A549 (cell line): ENCODE data around the gene IPO13. TPM values are rescaled to one million over a fixed set of nuclear protein-coding genes. Genes with fewer than 3 reads are reported as not detected.

Experiments
- ATAC-seq, 2 experiments: fragments of 200-7000 bp in 1 of 2; fragments of >200 bp in 1 of 2; cut with Nextera tagmentation in 1 of 2; cut with Tn5 transposase in 1 of 2; 3 replicates each; pipeline versions ENCODE4 v1.8.0 to v1.9.1; 2018 to 2020; ENCODE audit warnings: mild to moderate bottlenecking in 1 of 2, moderate library complexity in 1 of 2
- CTCF ChIA-PET: fragments of 300-600 bp; sonication (Branson Sonifier 250); formaldehyde crosslinking; extraction: SDS; loops from one replicate; lab custom pipeline; 2021; ENCODE audit warnings: antibody characterized with exemption, inconsistent platforms; lab: Yijun Ruan, JAX
- POLR2A ChIA-PET: fragments of 350-600 bp; formaldehyde crosslinking; extraction: SDS; loops from one replicate; lab custom pipeline; 2021; ENCODE audit warnings: antibody characterized with exemption, inconsistent platforms; lab: Yijun Ruan, JAX
- DNase-seq, 2 experiments: peaks; one replicate each; pipeline versions ENCODE4 v3.0.0 to v3.0.0-alpha.2; 2011 to 2016; ENCODE audit warnings: low read depth in 1 of 2, low spot score in 1 of 2
- FAIRE-seq: peaks from 2 replicates; lab custom pipeline; 2011; peaks lifted over from hg19 to GRCh38; lab: Jason Lieb, UNC
- H3K27ac ChIP-seq, 2 experiments: fragments of >200 bp; sonication (Bioruptor Twin); formaldehyde crosslinking; 3 replicates each; pipeline ENCODE4 v1.5.1; 2016 to 2017
- H3K4me1 ChIP-seq: fragments of >200 bp; sonication (Bioruptor Twin); formaldehyde crosslinking; 3 replicates; pipeline ENCODE4 v1.6.1; 2016
- H3K4me2 ChIP-seq: fragments of >200 bp; sonication (Bioruptor Twin); formaldehyde crosslinking; 3 replicates; pipeline ENCODE4 v1.6.1; 2016
- H3K4me3 ChIP-seq: fragments of >200 bp; sonication (Bioruptor Twin); formaldehyde crosslinking; 3 replicates; pipeline ENCODE4 v1.5.1; 2016
- H3K9me3 ChIP-seq: fragments of >200 bp; sonication (Bioruptor Twin); formaldehyde crosslinking; 3 replicates; pipeline ENCODE4 v1.6.1; 2016
- CBX8 ChIP-seq: fragments of 200-600 bp; sonication (generic); IDR thresholded peaks from 2 replicates; pipeline ENCODE4 v1.6.1; 2016
- CHD2 ChIP-seq: fragments of 150-350 bp; IDR thresholded peaks from 2 replicates; pipeline ENCODE4 v1.6.1; 2014; ENCODE audit warnings: low read length; ENCODE audit not compliant: partially characterized antibody
- EHMT2 ChIP-seq: fragments of 200-600 bp; sonication (generic); IDR thresholded peaks from 2 replicates; pipeline ENCODE4 v1.6.1; 2016; ENCODE audit warnings: antibody characterized with exemption, low read depth, mild to moderate bottlenecking, moderate library complexity
- FOSL2 ChIP-seq, 2 experiments: fragments of 450-650 bp in 1 of 2; fragments of >200 bp in 1 of 2; sonication (Bioruptor Twin) in 1 of 2; formaldehyde crosslinking; IDR thresholded peaks; 2 replicates each; pipeline versions ENCODE4 v1.5.0 to v1.6.1; 2016 to 2020; ENCODE audit warnings: mild to moderate bottlenecking in 1 of 2, moderate library complexity in 1 of 2
- GATA3 ChIP-seq: IDR thresholded peaks from 2 replicates; pipeline ENCODE4 v1.6.1; 2012; ENCODE audit warnings: borderline replicate concordance
- HOXB5 ChIP-seq: fragments of 250-450 bp; sonication (Bioruptor Pico); IDR thresholded peaks from 2 replicates; pipeline ENCODE4 v1.5.0; 2020; ENCODE audit warnings: mild to moderate bottlenecking, moderate library complexity
- JUN ChIP-seq, 2 experiments: fragments of >200 bp; sonication (Bioruptor Twin); formaldehyde crosslinking; IDR thresholded peaks; 2 replicates in 1 of 2; 3 replicates in 1 of 2; pipeline ENCODE4 v1.6.1; 2016 to 2017
- MAZ ChIP-seq: fragments of 150-350 bp; IDR thresholded peaks from 2 replicates; pipeline ENCODE4 v1.6.1; 2014; ENCODE audit warnings: antibody characterized with exemption, low read depth, low read length, borderline replicate concordance
- MYC ChIP-seq: IDR thresholded peaks from 2 replicates; pipeline ENCODE4 v1.6.1; 2012; ENCODE audit warnings: mild to moderate bottlenecking, inconsistent platforms, low read length, improper control_type of control experiment, borderline replicate concordance
- NPAS2 ChIP-seq: fragments of 250-450 bp; sonication (Bioruptor Pico); IDR thresholded peaks from 2 replicates; pipeline ENCODE4 v1.8.0; 2022; ENCODE audit warnings: mild to moderate bottlenecking, moderate library complexity, borderline replicate concordance
- NR3C1 ChIP-seq: fragments of >200 bp; sonication (Bioruptor Twin); formaldehyde crosslinking; IDR thresholded peaks from 3 replicates; pipeline ENCODE4 v1.6.1; 2017
- PHF8 ChIP-seq: fragments of 200-600 bp; sonication (generic); IDR thresholded peaks from 2 replicates; pipeline ENCODE4 v1.6.1; 2016; ENCODE audit warnings: low read depth, mild to moderate bottlenecking, antibody characterized with exemption, moderate library complexity, borderline replicate concordance
- POLR2A ChIP-seq: IDR thresholded peaks from 2 replicates; pipeline ENCODE4 v1.6.1; 2012; ENCODE audit warnings: mild to moderate bottlenecking, low read length
- POLR2AphosphoS2 ChIP-seq: conservative IDR thresholded peaks from 2 replicates; pipeline ENCODE4 v1.6.1; 2012; ENCODE audit warnings: low read length, improper control_type of control experiment, inconsistent platforms
- RNF2 ChIP-seq: fragments of 200-600 bp; sonication (generic); IDR thresholded peaks from 2 replicates; pipeline ENCODE4 v1.6.1; 2016; ENCODE audit warnings: low read depth, mild to moderate bottlenecking, antibody characterized with exemption, moderate library complexity, borderline replicate concordance
- TFCP2L1 ChIP-seq: fragments of 250-450 bp; sonication (Bioruptor Pico); IDR thresholded peaks from 2 replicates; pipeline ENCODE4 v1.5.0; 2021; ENCODE audit warnings: mild to moderate bottlenecking
- ZC3H11A ChIP-seq: fragments of 450-650 bp; IDR thresholded peaks from 2 replicates; pipeline ENCODE4 v1.6.1; 2014; ENCODE audit warnings: antibody characterized with exemption, mild to moderate bottlenecking
- ZSCAN20 ChIP-seq: fragments of 250-450 bp; sonication (Bioruptor Pico); IDR thresholded peaks from 2 replicates; pipeline ENCODE4 v1.8.0; 2022; ENCODE audit warnings: mild to moderate bottlenecking, moderate library complexity
- WGBS: methylation state at CpG from one replicate; pipeline ENCODE4 v1.1.6; 2017; ENCODE audit errors: missing lambda C conversion rate; 5-methylcytosine and 5-hydroxymethylcytosine counted together
- polyA plus RNA-seq, 4 experiments: library from polyadenylated mRNA; depleted of rRNA in 3 of 4; stranded (reverse); fragments of >200 nt; fragmentation: RNase III in 1 of 4; extraction: RNeasy Plus Mini Kit Qiagen cat#74134 plus additional on column Dnase treatment in 1 of 4; gene quantifications; 2 replicates in 3 of 4; 3 replicates in 1 of 4; pipeline ENCODE4 v1.2.3, GENCODE V29; 2011 to 2017
- TF ChIP-seq, protein P1 (sequence below): fragments of >200 bp; sonication (Bioruptor Twin); formaldehyde crosslinking; IDR thresholded peaks from 3 replicates; pipeline ENCODE4 v1.6.1; 2016
- TF ChIP-seq, protein P2 (sequence below): fragments of >200 bp; sonication (Bioruptor Twin); formaldehyde crosslinking; IDR thresholded peaks from 2 replicates; pipeline ENCODE4 v1.6.1; 2016
- TF ChIP-seq, protein P3 (sequence below): IDR thresholded peaks from 2 replicates; pipeline ENCODE4 v1.6.1; 2012
- TF ChIP-seq, protein P4 (sequence below): fragments of >200 bp; sonication (Bioruptor Twin); formaldehyde crosslinking; IDR thresholded peaks from 3 replicates; pipeline ENCODE4 v1.5.1; 2016
- TF ChIP-seq, protein P5 (sequence below): fragments of 450-650 bp; IDR thresholded peaks from 2 replicates; pipeline ENCODE4 v1.6.1; 2014; ENCODE audit warnings: antibody characterized with exemption
- TF ChIP-seq, protein P6 (sequence below): fragments of 250-450 bp; sonication (Bioruptor Pico); IDR thresholded peaks from 2 replicates; pipeline ENCODE4 v1.5.0; 2020; ENCODE audit warnings: low read depth, mild to moderate bottlenecking, moderate library complexity
- TF ChIP-seq, protein P7 (sequence below): fragments of 250-450 bp; sonication (Bioruptor Pico); IDR thresholded peaks from 2 replicates; pipeline ENCODE4 v1.5.0; 2021; ENCODE audit warnings: mild to moderate bottlenecking, moderate library complexity, borderline replicate concordance

Gene IPO13
- polyA plus RNA-seq, 2 of the 4 experiments (the other 2 are of a cell fraction) = 8.1 to 15.8 TPM

DNA sequence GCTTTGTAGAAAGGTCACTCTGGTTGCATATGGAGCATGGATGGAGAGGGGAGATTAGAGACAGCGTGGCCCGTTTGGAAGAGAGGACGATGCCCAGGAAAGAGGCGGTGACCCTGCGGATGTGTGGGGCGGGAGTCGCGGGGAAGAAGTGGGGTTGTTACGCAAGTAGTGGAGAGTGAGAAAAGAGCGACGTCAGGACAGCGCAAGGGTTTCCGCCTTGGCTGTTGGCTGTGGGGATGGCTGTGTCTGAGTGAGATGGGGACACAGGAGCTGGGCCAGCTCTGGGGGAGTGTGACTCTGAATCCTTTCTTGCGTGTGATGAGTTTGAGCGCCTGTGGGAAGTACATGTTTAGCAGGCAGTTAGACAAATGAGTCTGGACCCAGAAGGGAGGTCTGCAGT lies 36.1 kb downstream of the IPO13 start:
- H3K9me3 ChIP-seq = no peaks in the 10 kb centered on the region
- FAIRE-seq = no peak
- DNase-seq = no peak
- H3K4me3 ChIP-seq = no peak overlapping the region
- 96% methylated on average over 15 of the region's 15 CpGs for WGBS
- TF ChIP-seq, protein P1, sequence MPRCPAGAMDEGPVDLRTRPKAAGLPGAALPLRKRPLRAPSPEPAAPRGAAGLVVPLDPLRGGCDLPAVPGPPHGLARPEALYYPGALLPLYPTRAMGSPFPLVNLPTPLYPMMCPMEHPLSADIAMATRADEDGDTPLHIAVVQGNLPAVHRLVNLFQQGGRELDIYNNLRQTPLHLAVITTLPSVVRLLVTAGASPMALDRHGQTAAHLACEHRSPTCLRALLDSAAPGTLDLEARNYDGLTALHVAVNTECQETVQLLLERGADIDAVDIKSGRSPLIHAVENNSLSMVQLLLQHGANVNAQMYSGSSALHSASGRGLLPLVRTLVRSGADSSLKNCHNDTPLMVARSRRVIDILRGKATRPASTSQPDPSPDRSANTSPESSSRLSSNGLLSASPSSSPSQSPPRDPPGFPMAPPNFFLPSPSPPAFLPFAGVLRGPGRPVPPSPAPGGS = no peak
- TF ChIP-seq, protein P2, sequence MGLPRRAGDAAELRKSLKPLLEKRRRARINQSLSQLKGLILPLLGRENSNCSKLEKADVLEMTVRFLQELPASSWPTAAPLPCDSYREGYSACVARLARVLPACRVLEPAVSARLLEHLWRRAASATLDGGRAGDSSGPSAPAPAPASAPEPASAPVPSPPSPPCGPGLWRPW = no peak
- TF ChIP-seq HOXB5 (CRISPR knock-in tag) (no peak), NR3C1 (no peak), GATA3 (no peak)
- TF ChIP-seq, protein P3, sequence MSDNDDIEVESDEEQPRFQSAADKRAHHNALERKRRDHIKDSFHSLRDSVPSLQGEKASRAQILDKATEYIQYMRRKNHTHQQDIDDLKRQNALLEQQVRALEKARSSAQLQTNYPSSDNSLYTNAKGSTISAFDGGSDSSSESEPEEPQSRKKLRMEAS = no peak
- ChIA-PET CTCF (no interaction called here), POLR2A (no interaction called here)
- peaks cover 38% of the 10 kb centered on the region; the same call in 2 of the 3 replicates for H3K4me1 ChIP-seq
- no peak overlapping the region for H3K27ac ChIP-seq
- no peak for ATAC-seq
- H3K4me2 ChIP-seq = no peak overlapping the region

DNA sequence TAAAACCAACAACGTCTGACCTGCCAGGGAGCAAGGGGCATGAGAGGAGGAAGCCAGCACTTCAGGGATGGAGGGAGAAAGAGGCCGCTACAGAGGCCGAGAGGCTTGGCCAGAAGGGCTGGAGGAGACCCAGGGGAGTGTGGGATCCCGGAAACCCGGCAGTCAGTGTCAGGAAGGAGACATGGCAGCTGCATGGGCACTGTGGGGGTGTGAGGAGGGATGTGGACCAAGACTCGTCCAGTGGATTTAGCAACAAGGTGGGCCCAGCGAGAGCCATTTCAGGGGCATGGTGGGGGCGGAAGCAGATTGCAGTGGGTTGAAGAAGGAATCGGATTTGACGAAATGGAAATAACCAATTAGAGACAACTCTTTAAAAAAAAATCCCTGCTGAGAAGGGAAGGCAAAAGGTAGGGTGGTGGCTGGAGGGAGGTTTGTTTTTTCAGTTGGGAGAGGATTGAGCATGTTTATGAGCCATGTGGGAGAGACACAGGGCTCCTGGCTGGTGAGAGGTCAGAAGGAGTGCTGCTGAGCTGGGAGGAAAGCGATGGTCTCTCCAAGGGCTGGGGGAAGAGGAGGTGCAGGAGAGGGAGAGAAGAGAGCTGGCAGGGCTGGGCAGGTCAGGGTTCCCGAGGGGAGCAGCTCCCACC lies 36.6 kb downstream of the IPO13 start:
- Histone ChIP-seq H3K4me1 (peaks cover 32% of the 10 kb centered on the region; the same call in 2 of the 3 replicates), H3K9me3 (no peaks in the 10 kb centered on the region), H3K27ac (no peak overlapping the region), H3K4me2 (no peak overlapping the region), H3K4me3 (no peak overlapping the region)
- POLR2A ChIA-PET = no interaction called here
- 91% methylated on average over 12 of the region's 12 CpGs for WGBS
- no peak for ATAC-seq
- no peak for FAIRE-seq
- TF ChIP-seq ZSCAN20 (CRISPR knock-in tag) (no peak), MYC (no peak), ZC3H11A (no peak), CHD2 (no peak), CBX8 (no peak), RNF2 (no peak), NPAS2 (CRISPR knock-in tag) (no peak)
- TF ChIP-seq, protein P4, sequence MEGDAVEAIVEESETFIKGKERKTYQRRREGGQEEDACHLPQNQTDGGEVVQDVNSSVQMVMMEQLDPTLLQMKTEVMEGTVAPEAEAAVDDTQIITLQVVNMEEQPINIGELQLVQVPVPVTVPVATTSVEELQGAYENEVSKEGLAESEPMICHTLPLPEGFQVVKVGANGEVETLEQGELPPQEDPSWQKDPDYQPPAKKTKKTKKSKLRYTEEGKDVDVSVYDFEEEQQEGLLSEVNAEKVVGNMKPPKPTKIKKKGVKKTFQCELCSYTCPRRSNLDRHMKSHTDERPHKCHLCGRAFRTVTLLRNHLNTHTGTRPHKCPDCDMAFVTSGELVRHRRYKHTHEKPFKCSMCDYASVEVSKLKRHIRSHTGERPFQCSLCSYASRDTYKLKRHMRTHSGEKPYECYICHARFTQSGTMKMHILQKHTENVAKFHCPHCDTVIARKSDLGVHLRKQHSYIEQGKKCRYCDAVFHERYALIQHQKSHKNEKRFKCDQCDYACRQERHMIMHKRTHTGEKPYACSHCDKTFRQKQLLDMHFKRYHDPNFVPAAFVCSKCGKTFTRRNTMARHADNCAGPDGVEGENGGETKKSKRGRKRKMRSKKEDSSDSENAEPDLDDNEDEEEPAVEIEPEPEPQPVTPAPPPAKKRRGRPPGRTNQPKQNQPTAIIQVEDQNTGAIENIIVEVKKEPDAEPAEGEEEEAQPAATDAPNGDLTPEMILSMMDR = no peak
- TF ChIP-seq, protein P5, sequence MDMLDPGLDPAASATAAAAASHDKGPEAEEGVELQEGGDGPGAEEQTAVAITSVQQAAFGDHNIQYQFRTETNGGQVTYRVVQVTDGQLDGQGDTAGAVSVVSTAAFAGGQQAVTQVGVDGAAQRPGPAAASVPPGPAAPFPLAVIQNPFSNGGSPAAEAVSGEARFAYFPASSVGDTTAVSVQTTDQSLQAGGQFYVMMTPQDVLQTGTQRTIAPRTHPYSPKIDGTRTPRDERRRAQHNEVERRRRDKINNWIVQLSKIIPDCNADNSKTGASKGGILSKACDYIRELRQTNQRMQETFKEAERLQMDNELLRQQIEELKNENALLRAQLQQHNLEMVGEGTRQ = no peak
- CTCF ChIA-PET = no interaction called here
- no peak for DNase-seq

DNA sequence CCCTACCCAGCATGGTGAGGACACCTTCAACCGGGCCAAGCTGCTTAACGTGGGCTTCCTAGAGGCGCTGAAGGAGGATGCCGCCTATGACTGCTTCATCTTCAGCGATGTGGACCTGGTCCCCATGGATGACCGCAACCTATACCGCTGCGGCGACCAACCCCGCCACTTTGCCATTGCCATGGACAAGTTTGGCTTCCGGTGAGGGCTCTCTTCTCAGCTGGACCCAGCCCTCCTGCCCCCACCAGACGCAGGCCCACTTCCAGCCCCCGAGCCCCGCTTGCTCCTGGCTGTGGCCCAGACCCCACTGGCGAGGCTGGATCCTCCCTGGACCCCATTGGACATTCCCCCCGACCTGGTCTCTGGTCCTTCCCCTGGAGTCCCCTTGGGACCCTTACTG lies 38.1 kb downstream of the IPO13 start:
- CTCF ChIA-PET = interaction anchor here (1.6 kb wide), 1 partner anchor 62 kb away, joined by 3 read pairs; no protein-coding TSS in a partner anchor
- H3K4me1 ChIP-seq = peaks cover 30% of the 10 kb centered on the region; the same call in 2 of the 3 replicates
- TF ChIP-seq MAZ (no peak), PHF8 (no peak), POLR2A (no peak), NR3C1 (no peak), POLR2AphosphoS2 (no peak), JUN (IDR thresholded peaks at IDR 0.05) (no peak), CHD2 (no peak), CBX8 (no peak), TFCP2L1 (CRISPR knock-in tag) (no peak), EHMT2 (no peak), ZC3H11A (no peak), FOSL2 (IDR thresholded peaks at IDR 0.05) (no peak), FOSL2 (CRISPR knock-in tag; IDR thresholded peaks at IDR 0.05) (no peak)
- TF ChIP-seq, protein P1 = no peak
- TF ChIP-seq, protein P6, sequence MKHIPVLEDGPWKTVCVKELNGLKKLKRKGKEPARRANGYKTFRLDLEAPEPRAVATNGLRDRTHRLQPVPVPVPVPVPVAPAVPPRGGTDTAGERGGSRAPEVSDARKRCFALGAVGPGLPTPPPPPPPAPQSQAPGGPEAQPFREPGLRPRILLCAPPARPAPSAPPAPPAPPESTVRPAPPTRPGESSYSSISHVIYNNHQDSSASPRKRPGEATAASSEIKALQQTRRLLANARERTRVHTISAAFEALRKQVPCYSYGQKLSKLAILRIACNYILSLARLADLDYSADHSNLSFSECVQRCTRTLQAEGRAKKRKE (CRISPR knock-in tag) = no peak
- TF ChIP-seq, protein P7, sequence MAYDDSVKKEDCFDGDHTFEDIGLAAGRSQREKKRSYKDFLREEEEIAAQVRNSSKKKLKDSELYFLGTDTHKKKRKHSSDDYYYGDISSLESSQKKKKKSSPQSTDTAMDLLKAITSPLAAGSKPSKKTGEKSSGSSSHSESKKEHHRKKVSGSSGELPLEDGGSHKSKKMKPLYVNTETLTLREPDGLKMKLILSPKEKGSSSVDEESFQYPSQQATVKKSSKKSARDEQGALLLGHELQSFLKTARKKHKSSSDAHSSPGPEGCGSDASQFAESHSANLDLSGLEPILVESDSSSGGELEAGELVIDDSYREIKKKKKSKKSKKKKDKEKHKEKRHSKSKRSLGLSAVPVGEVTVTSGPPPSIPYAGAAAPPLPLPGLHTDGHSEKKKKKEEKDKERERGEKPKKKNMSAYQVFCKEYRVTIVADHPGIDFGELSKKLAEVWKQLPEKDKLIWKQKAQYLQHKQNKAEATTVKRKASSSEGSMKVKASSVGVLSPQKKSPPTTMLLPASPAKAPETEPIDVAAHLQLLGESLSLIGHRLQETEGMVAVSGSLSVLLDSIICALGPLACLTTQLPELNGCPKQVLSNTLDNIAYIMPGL = no peak
- TF ChIP-seq, all 56 proteins: peak for 0
- no peak overlapping the region for H3K27ac ChIP-seq
- no peak overlapping the region for H3K4me2 ChIP-seq
- POLR2A ChIA-PET = no interaction called here
- FAIRE-seq (no peak), ATAC-seq (no peak), DNase-seq (no peak)
- no peak overlapping the region for H3K4me3 ChIP-seq
- H3K9me3 ChIP-seq = no peaks in the 10 kb centered on the region
- 88% methylated on average over 10 of the region's 16 CpGs for WGBS
